ENCODE measurements around the gene AP1S2.

DNA sequence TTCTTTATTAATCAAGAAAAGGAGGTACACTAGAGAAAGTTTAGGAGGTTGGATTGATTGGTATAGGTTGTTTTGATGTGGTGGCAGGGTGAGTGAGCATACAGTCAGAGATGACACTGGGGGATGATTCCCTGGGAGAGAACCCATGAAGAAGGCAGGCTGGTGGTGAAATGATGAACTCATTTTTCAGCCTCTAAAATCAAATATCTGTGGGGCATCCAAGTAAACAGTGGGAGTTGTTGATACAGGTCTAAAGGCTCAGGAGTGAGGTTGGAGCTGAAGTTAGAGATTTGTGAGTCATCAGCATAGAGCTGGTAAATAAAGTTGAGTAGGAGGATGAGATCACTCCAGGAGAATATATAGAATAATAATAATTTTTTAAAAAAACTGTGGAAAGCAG lies 10.0 kb upstream of the AP1S2 start:
- TF ChIP-seq, protein P1, sequence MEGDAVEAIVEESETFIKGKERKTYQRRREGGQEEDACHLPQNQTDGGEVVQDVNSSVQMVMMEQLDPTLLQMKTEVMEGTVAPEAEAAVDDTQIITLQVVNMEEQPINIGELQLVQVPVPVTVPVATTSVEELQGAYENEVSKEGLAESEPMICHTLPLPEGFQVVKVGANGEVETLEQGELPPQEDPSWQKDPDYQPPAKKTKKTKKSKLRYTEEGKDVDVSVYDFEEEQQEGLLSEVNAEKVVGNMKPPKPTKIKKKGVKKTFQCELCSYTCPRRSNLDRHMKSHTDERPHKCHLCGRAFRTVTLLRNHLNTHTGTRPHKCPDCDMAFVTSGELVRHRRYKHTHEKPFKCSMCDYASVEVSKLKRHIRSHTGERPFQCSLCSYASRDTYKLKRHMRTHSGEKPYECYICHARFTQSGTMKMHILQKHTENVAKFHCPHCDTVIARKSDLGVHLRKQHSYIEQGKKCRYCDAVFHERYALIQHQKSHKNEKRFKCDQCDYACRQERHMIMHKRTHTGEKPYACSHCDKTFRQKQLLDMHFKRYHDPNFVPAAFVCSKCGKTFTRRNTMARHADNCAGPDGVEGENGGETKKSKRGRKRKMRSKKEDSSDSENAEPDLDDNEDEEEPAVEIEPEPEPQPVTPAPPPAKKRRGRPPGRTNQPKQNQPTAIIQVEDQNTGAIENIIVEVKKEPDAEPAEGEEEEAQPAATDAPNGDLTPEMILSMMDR (conservative IDR thresholded peaks at IDR 0.05; ENCODE audit: low read depth, low read length) = no peak
- no peak for TF ChIP-seq EZH2 (IDR thresholded peaks at IDR 0.05; ENCODE audit: low read length, unreplicated experiment)
- no peak for TF ChIP-seq EZH2phosphoT487 (IDR thresholded peaks at IDR 0.05; ENCODE audit: borderline replicate concordance, low read length)

Data from PC-3 (cell line).